Heart right ventricle (tissue), 16 donors: ENCODE measurements around the gene TGIF2. TPM values are rescaled to one million over a fixed set of nuclear protein-coding genes. Genes with fewer than 3 reads are reported as not detected.

Experiments used
- ATAC-seq, 8 donors: fragments of 200-7000 bp; cut with Tn5 transposase; one replicate each; pipeline ENCODE4 v1.9.1; 2020; ENCODE audit warnings: mild to moderate bottlenecking in 8 of 8, moderate library complexity in 8 of 8, moderate number of reproducible peaks in 1 of 8
- DNase-seq, 2 donors: peaks; one replicate each; pipeline ENCODE4 v3.0.0-alpha.2; 2020
- H3K27ac ChIP-seq, 10 donors: fragments of 200-600 bp; sonication (generic) in 2 of 10; one replicate each; pipeline versions ENCODE4 v1.5.0 to v1.8.0; 2020 to 2022; ENCODE audit warnings: mild to moderate bottlenecking in 3 of 10
- H3K27me3 ChIP-seq, 7 donors: fragments of 200-600 bp; one replicate each; pipeline ENCODE4 v1.8.0; 2021 to 2022; ENCODE audit warnings: mild to moderate bottlenecking in 2 of 7
- H3K36me3 ChIP-seq, 9 donors: fragments of 200-600 bp; sonication (generic) in 1 of 9; one replicate each; pipeline versions ENCODE4 v1.5.0 to v1.8.0; 2020 to 2022; ENCODE audit warnings: mild to moderate bottlenecking in 2 of 9
- H3K4me1 ChIP-seq, 9 donors: fragments of 200-600 bp; sonication (generic) in 1 of 9; one replicate each; pipeline versions ENCODE4 v1.5.0 to v1.8.0; 2020 to 2022; ENCODE audit warnings: mild to moderate bottlenecking in 4 of 9
- H3K4me3 ChIP-seq, 10 donors: fragments of 200-600 bp; sonication (generic) in 2 of 10; one replicate each; pipeline versions ENCODE4 v1.5.0 to v1.8.0; 2020 to 2022; ENCODE audit warnings: mild to moderate bottlenecking in 7 of 10, moderate library complexity in 2 of 10
- H3K9me3 ChIP-seq, 11 donors: fragments of 200-600 bp in 10 of 11; sonication (generic) in 2 of 11; one replicate each; pipeline versions ENCODE4 v1.5.0 to v1.8.0; 2013 to 2022; ENCODE audit warnings: mild to moderate bottlenecking in 2 of 11, control low read depth in 1 of 11, moderate library complexity in 1 of 11
- WGBS, 2 donors: extraction: QIAGEN DNeasy Blood & Tissue Kit; methylation state at CpG; one replicate each; pipeline ENCODE4 v1.1.7; 2013; ENCODE audit warnings: inconsistent platforms in 1 of 2; 5-methylcytosine and 5-hydroxymethylcytosine counted together
- intact Hi-C, 10 donors: fragments of 100-400 bp; cut with DNase I; formaldehyde crosslinking; loops; one replicate each; pipeline versions ENCODE4 v1.11.1 to v1.14.2; 2022
- polyA plus RNA-seq, 2 donors: library from polyadenylated mRNA; stranded (reverse); fragments of 200-250 nt; gene quantifications; one replicate each; pipeline ENCODE4 v1.2.3, GENCODE V29; 2013
- total RNA-seq, 10 donors: library from RNA; stranded (reverse); fragmentation: NEBNext Ultra II Directional in 3 of 10; extraction: Animal tissue kit (Norgen Biotek cat#: 25700) in 3 of 10; gene quantifications; one replicate each; pipeline versions ENCODE4 v1.2.1 to v1.2.4, GENCODE V29; 2021 to 2023
- TF ChIP-seq, protein P1 (sequence below), 9 donors: fragments of 200-600 bp; sonication (generic) in 2 of 9; IDR thresholded peaks; one replicate each; pipeline versions ENCODE4 v1.5.0 to v1.8.0; 2021 to 2022; ENCODE audit warnings: antibody characterized with exemption in 9 of 9, mild to moderate bottlenecking in 5 of 9, moderate library complexity in 1 of 9
- donor health status: Arrhythmogenic right ventricular cardiomyopathy.
- donor health status: ischemic (EF 13 %, LVEDD 7.1; RV severe dilation, severe dysfunction).
- donor health status: healthy with polysubstance abuse.
- donor health status: DM: no; HTN: yes; CAD: no.
- donor health status: DM: no; HTN: no; CAD: no.
- donor health status: ischemic (EF 25% LVEDD 6.9; RV normal size, moderate dysfunction).
- donor health status: ischemic (EF 25% LVEDD 5.7; RV mildly dilated, moderate dysfunction).
- donor health status: healthy.
- donor health status: DM: yes; HTN: yes; CAD: no.
- donor health status: Ischemic cardiomyopathy.
- donor health status: ischemic (EF 35%, LVEDD 5.7; RV mildly dilated, moderate dysfunction).
- donor health status: nonischemic (EF 11% LVEDD 7.7; RV severe dilation, severe dysfunction).
- donor health status: DM: yes; HTN: yes; CAD: no.
- donor health status: PGD.
- donor health status: ischemic (EF 29% LVEDD 5.4; RV normal size, mild dysfunction).
- donor health status: nonischemic (EF 23%, LVEDD 6.1; RV moderate dilation, normal function).

The TGIF2 gene
- total and polyA plus RNA-seq, 12 donors: 2.9 to 13.8 (median 6.8) TPM

DNA sequence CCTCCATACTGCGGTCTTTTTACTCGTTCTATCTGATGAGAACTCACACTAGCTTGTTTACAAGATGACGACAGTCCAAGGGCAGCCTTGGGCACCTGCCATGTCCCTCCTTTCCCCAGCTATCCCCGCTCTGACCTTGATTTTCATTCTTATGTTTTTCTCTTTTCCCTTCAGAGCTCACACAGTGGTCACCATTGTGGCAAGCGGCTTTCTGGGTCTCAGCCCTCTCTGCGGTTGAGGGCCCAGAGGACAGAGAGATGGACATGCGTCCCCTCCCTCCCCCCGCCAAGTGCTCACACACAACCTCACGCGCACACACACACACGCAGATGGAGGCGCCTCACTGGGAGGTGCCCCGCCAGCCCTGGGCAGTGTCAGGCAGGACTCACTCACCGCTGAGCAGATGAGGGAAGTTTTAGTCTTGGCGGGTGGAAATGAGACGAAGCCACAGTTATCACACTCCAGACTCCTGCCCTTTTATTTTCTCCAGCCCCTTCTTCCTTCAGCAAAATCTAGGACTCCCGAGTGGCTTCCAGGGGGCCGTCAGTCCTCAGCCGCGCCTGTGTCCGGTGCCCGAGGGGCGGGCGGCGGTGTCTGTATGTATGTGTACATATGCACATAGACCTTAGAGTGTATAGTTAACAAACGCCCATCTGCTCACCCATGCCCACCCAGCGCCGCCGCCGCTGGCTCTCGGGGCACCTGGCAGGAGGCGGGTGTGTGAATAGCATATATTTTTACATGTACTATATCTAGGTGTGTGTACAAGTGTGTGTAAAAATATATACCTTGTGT is 45.9 kb upstream of the TGIF2 start:
- TF ChIP-seq, protein P1, sequence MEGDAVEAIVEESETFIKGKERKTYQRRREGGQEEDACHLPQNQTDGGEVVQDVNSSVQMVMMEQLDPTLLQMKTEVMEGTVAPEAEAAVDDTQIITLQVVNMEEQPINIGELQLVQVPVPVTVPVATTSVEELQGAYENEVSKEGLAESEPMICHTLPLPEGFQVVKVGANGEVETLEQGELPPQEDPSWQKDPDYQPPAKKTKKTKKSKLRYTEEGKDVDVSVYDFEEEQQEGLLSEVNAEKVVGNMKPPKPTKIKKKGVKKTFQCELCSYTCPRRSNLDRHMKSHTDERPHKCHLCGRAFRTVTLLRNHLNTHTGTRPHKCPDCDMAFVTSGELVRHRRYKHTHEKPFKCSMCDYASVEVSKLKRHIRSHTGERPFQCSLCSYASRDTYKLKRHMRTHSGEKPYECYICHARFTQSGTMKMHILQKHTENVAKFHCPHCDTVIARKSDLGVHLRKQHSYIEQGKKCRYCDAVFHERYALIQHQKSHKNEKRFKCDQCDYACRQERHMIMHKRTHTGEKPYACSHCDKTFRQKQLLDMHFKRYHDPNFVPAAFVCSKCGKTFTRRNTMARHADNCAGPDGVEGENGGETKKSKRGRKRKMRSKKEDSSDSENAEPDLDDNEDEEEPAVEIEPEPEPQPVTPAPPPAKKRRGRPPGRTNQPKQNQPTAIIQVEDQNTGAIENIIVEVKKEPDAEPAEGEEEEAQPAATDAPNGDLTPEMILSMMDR (IDR thresholded peaks at IDR 0.05): no peak
- Histone ChIP-seq H3K36me3 (peaks cover 0 to 66% (median 44%) of the 10 kb centered on the region in 9 donors), H3K4me1 (peaks cover 0 to 16% (median 11%) of the 10 kb centered on the region in 9 donors), H3K4me3 (no peak overlapping the region), H3K9me3 (no peaks in the 10 kb centered on the region), H3K27me3 (no peaks in the 10 kb centered on the region), H3K27ac (peak overlapping the region in 2 of 10 donors; percentile 1 to 10)
- intact Hi-C loops: no loop called here
- ATAC-seq: peak in 1 of 8 donors; percentile 32
- WGBS, 2 donors: 78 to 87% methylated on average over 32 of the region's 32 CpGs
- DNase-seq: no peak

DNA sequence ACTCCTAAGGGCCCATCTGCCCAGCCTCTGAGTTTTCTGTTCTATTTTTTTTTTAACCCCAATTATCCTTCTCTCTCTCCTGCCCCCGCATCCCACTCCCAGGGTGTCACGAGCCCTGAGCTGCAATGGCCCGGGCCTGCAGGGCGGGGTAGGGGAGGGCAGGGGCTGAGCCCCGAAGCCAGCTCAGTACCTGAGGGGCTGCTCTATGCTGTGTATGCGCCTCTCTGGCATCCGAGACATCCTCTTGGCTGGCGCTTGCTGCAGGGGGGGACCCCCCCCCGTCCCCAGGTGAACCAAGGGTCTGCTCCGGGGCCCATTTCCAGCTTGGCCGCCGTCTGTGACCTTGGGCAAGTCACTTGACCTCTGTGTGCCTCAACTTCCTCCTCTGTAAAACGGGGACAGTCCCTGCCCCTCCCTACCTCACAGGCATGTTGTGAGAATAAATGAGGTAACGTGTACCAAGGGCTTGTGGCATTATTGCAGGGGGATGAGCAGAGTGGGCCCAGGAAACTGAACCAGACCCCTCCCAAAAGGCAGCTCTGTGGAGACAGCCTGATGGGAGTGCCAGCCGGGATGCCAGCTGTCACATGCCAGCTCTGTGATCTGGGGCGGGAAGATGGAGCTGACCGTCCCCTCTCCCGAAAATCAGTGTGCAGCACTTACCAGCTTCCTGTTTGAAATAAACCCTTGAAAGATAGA is 45.1 kb upstream of the TGIF2 start:
- H3K36me3 ChIP-seq: peaks cover 0 to 58% (median 44%) of the 10 kb centered on the region in 9 donors
- H3K27me3 ChIP-seq: no peaks in the 10 kb centered on the region
- peaks cover 0 to 8% (median 5%) of the 10 kb centered on the region in 9 donors for H3K4me1 ChIP-seq
- H3K27ac ChIP-seq: no peak overlapping the region
- H3K9me3 ChIP-seq: no peaks in the 10 kb centered on the region
- TF ChIP-seq, protein P1 (IDR thresholded peaks at IDR 0.05): no peak
- ATAC-seq: peak in 1 of 8 donors; percentile 20
- 84 to 88% methylated on average over 18 of the region's 18 CpGs for WGBS, 2 donors
- no peak overlapping the region for H3K4me3 ChIP-seq
- no peak for DNase-seq
- intact Hi-C loops: no loop called here

DNA sequence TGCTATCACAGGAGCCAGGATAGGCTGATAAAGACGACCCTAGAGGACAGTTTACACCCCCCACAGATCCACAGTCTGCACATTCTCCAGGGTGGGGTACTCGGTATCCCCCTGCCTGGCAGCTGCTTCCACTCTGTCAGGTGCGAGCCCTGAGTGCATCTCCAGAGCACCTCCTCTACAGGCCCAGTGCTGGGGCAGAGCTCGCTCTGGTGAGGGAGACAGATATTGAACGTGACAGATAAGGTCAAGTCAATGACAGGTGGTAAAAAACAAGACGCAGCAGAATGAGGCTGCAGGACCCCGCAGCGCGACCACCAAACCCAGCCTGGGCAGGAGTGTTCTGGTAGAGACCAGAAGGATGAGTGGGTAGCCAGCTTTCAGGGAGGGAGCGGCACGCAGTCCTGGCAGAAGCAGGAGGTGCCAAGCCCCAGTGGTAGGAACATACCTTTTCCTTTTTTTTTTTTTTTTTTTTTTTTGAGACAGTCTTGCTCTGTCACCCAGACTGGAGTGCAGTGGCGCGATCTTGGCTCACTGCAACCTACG is 44.5 kb upstream of the TGIF2 start:
- DNase-seq (no peak), ATAC-seq (no peak)
- peaks cover 0 to 51% (median 44%) of the 10 kb centered on the region in 9 donors for H3K36me3 ChIP-seq
- WGBS, 2 donors: 76 to 77% methylated on average over 14 of the region's 14 CpGs
- H3K27me3 ChIP-seq: no peaks in the 10 kb centered on the region
- no peaks in the 10 kb centered on the region for H3K9me3 ChIP-seq
- H3K27ac ChIP-seq: no peak overlapping the region
- H3K4me1 ChIP-seq: peaks cover 0 to 3% (median 0%) of the 10 kb centered on the region in 9 donors
- TF ChIP-seq, protein P1 (IDR thresholded peaks at IDR 0.05): no peak
- no peak overlapping the region for H3K4me3 ChIP-seq
- intact Hi-C loops: no loop called here

DNA sequence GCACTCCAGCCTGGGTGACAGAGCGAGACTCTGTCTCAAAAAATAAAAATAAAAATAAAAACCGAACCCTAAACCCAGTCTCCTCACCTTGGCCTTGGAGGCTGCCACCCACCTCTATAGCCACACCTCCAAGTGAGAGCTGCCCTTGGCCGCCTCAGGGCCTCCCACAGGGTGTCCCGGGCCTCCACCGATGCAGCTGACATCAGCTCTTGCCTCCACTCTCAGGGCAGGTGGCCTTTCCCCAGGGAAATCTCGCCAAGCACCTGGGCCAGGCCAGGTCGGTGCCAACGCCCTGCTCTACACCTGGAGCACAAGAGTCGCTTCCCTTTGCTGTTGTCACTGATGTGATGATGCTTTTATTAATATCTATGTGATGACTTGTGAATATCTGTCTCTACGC is 41.0 kb upstream of the TGIF2 start:
- Histone ChIP-seq H3K4me3 (no peak overlapping the region), H3K27ac (no peak overlapping the region), H3K4me1 (peaks cover 0 to 3% (median 0%) of the 10 kb centered on the region in 9 donors), H3K9me3 (no peaks in the 10 kb centered on the region), H3K27me3 (no peaks in the 10 kb centered on the region), H3K36me3 (peaks cover 0 to 17% (median 12%) of the 10 kb centered on the region in 9 donors)
- intact Hi-C loops: loop anchor here in 1 of 10 donors (10.0 kb wide), 1 partner anchor 58 kb away; no protein-coding TSS in a partner anchor
- DNase-seq (no peak), ATAC-seq (peak in 1 of 8 donors; percentile 36)
- 87 to 92% methylated on average over 10 of the region's 10 CpGs for WGBS, 2 donors
- TF ChIP-seq, protein P1 (IDR thresholded peaks at IDR 0.05): no peak
